Left ventricle myocardium inferior (tissue), 1 donor: ENCODE data around the gene DDN. TPM values are rescaled to one million over a fixed set of nuclear protein-coding genes. Genes with fewer than 3 reads are reported as not detected.

Experiments used
- DNase-seq: peaks from one replicate; pipeline ENCODE4 v3.0.0-alpha.2; 2020
- H3K27ac ChIP-seq: fragments of 200-600 bp; replicated peaks from 2 replicates; pipeline ENCODE4 v1.8.0; 2021
- H3K27me3 ChIP-seq: fragments of 200-600 bp; 2 replicates; pipeline ENCODE4 v1.8.0; 2021; ENCODE audit warnings: low read depth
- H3K36me3 ChIP-seq: fragments of 200-600 bp; 2 replicates; pipeline ENCODE4 v1.8.0; 2021
- H3K4me1 ChIP-seq: fragments of 200-600 bp; 2 replicates; pipeline ENCODE4 v1.8.0; 2021
- H3K4me3 ChIP-seq: fragments of 200-600 bp; 2 replicates; pipeline ENCODE4 v1.8.0; 2021; ENCODE audit warnings: mild to moderate bottlenecking, moderate library complexity
- H3K9me3 ChIP-seq: fragments of 200-600 bp; replicated peaks from 2 replicates; pipeline ENCODE4 v1.8.0; 2021
- CTCF ChIP-seq: fragments of 200-600 bp; IDR thresholded peaks from 2 replicates; pipeline ENCODE4 v1.8.0; 2021; ENCODE audit warnings: antibody characterized with exemption, mild to moderate bottlenecking, borderline replicate concordance
- intact Hi-C: fragments of 100-400 bp; cut with micrococcal nuclease; formaldehyde crosslinking; loops from one replicate; pipeline ENCODE4 v1.11.0; 2022
- total RNA-seq: library from RNA; stranded (reverse); fragmentation: NEBNext Ultra II Directional; extraction: Animal tissue kit (Norgen Biotek cat#: 25700); gene quantifications from one replicate; pipeline ENCODE4 v1.2.1, GENCODE V29; 2021
- donor health status: DM: no; HTN: yes; CAD: no; lungs with severe emphysema.

DDN gene
- total RNA-seq, 1 donor from 2014 or later = 1.4 TPM

- H3K4me3 ChIP-seq = no peak overlapping the region
- peaks cover 10% of the 10 kb centered on the region for H3K4me1 ChIP-seq
- H3K27ac ChIP-seq = no peak overlapping the region
- H3K9me3 ChIP-seq = no peaks in the 10 kb centered on the region
- no peak for TF ChIP-seq CTCF
- H3K36me3 ChIP-seq = peaks cover 69% of the 10 kb centered on the region
- no peak for DNase-seq
- intact Hi-C loops = no loop called here
- H3K27me3 ChIP-seq = no peaks in the 10 kb centered on the region
Observed at GRCh38 chr12:49008943-49009342, 9.8 kb upstream of the DDN start.

DNA sequence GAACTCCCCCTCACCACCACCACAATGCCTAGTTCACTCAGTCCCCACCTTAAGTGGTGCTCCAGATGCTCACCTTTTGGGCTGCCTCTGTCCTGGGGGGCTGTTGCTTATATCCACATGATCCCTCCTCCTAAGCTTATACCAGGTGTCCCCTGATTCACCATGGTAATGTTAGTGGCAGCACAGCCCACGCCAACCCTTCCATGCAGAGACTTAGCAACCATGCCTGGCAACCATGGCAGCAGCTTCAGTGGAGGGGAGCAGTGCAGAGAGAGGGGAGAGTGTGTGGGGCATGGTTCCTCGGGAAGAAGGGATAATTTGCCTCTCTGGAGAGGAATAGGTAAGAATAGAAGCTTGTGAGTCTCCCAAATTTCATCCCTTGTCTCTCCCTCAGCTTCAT lies 1.2 kb upstream of the DDN start:
- peak overlapping the region; percentile 50 for H3K27ac ChIP-seq
- intact Hi-C loops = no loop called here
- no peak for TF ChIP-seq CTCF
- no peaks in the 10 kb centered on the region for H3K9me3 ChIP-seq
- peaks cover 54% of the 10 kb centered on the region for H3K4me1 ChIP-seq
- H3K27me3 ChIP-seq = peaks cover 53% of the 10 kb centered on the region
- DNase-seq = no peak
- H3K4me3 ChIP-seq = peak overlapping the region; percentile 69
- H3K36me3 ChIP-seq = peaks cover 48% of the 10 kb centered on the region

- DNase-seq = no peak
- Histone ChIP-seq H3K36me3 (peaks cover 34% of the 10 kb centered on the region), H3K9me3 (no peaks in the 10 kb centered on the region), H3K27ac (no peak overlapping the region), H3K4me3 (peak overlapping the region; percentile 69), H3K27me3 (peaks cover 69% of the 10 kb centered on the region), H3K4me1 (peaks cover 64% of the 10 kb centered on the region)
- TF ChIP-seq CTCF = no peak
- intact Hi-C loops = no loop called here
Observed at GRCh38 chr12:48998497-48999353, 450 bp downstream of the DDN start.

DNA sequence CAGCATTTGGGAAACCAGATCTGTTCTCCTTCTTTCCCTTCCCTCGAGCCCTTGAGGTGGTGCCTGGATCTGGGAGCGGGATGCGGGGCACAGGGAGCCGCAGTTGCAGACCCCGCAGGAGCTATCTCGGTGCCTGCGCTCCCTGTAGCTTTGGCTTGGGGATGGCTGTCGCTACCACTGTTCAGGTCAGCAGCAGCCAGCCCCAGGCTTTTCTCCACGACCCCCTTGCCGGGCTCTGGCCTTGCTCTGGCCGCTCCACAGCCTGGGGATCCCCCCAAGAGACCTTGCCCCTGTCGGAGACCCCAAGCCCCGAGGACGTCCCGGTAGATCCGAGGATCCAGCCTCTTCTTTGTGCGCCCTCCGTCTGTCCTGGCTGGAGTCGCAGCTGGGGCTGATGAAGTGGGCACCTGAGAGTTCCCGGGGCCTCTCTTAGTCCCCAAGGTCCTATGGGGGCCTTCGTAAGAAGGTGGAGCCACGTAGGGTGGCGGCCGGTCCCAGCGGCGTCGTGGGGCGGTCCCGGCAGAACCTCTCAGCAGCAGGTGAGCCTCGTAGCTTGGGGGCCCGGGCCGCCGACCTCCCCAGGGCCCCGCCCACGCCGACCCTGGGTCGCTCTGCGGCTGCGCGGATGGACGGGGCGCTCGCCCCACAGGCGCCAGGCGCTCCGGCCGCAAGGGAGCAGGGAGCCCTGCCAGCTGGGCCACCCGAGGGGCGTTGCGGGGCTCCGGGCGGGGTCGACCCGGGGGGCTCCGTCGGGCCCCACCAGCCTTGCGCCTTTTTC lies 1.3 kb downstream of the DDN start:
- TF ChIP-seq CTCF = no peak
- H3K27ac ChIP-seq = no peak overlapping the region
- intact Hi-C loops = no loop called here
- H3K4me3 ChIP-seq = peak overlapping the region; percentile 69
- H3K36me3 ChIP-seq = peaks cover 25% of the 10 kb centered on the region
- DNase-seq = no peak
- H3K27me3 ChIP-seq = peaks cover 77% of the 10 kb centered on the region
- peaks cover 64% of the 10 kb centered on the region for H3K4me1 ChIP-seq
- no peaks in the 10 kb centered on the region for H3K9me3 ChIP-seq

GRCh38 chr12:48996794-48997718 lies 2.1 kb downstream of the DDN start:
- Histone ChIP-seq H3K9me3 (no peaks in the 10 kb centered on the region), H3K4me3 (peak overlapping the region; percentile 69), H3K27me3 (peaks cover 86% of the 10 kb centered on the region), H3K36me3 (peaks cover 17% of the 10 kb centered on the region), H3K4me1 (peaks cover 64% of the 10 kb centered on the region), H3K27ac (peak overlapping the region; percentile 7)
- intact Hi-C loops = no loop called here
- DNase-seq = peak; percentile 80
- peak; percentile 89 for TF ChIP-seq CTCF
